Endothelial cell of umbilical vein (primary cell): Measurements from ENCODE around the gene NRCAM. TPM values are rescaled to one million over a fixed set of nuclear protein-coding genes. Genes with fewer than 3 reads are reported as not detected.

Source experiments
- BruUV-seq: library from RNA; stranded (reverse); fragments of 400-500 nt; replicated peaks from 2 replicates; lab custom pipeline; 2021; lab: Mats Ljungman, UMichigan
- CTCF ChIA-PET: fragments of 300-600, 350-600 bp; sonication (Branson Sonifier 250); formaldehyde crosslinking; loops from one replicate; lab custom pipeline; 2021; ENCODE audit warnings: antibody characterized with exemption, inconsistent platforms; lab: Charles Lee
- POLR2A ChIA-PET: fragments of 300-600, 350-600 bp; sonication (Branson Sonifier 250); formaldehyde crosslinking; loops from one replicate; lab custom pipeline; 2021; ENCODE audit warnings: antibody characterized with exemption, inconsistent platforms; lab: Charles Lee
- DNase-seq: peaks from one replicate; pipeline ENCODE4 v3.0.0-alpha.2; 2011; ENCODE audit warnings: low read depth, low spot score
- FAIRE-seq: peaks from 2 replicates; lab custom pipeline; 2011; peaks lifted over from hg19 to GRCh38; lab: Jason Lieb, UNC
- H2AFZ ChIP-seq: 2 replicates; pipeline ENCODE4 v1.6.0; 2012; ENCODE audit warnings: low read depth, low read length, control low read depth, inconsistent platforms
- H3K27ac ChIP-seq: 2 replicates; pipeline ENCODE4 v1.5.1; 2011; ENCODE audit warnings: low read depth, mild to moderate bottlenecking, control low read depth, low read length, moderate library complexity; ENCODE audit not compliant: insufficient read depth
- H3K27me3 ChIP-seq, 2 experiments: 2 replicates each; pipeline versions ENCODE4 v1.6.0 to v1.6.1; 2011; ENCODE audit warnings: low read length in 2 of 2, mixed read lengths in 1 of 2; ENCODE audit not compliant: control insufficient read depth in 2 of 2, insufficient read depth in 2 of 2
- H3K36me3 ChIP-seq, 2 experiments: 2 replicates in 1 of 2; 3 replicates in 1 of 2; pipeline ENCODE4 v1.5.1; 2011; ENCODE audit warnings: low read length in 2 of 2, mild to moderate bottlenecking in 1 of 2, moderate library complexity in 1 of 2; ENCODE audit not compliant: control insufficient read depth in 2 of 2, insufficient read depth in 2 of 2; ENCODE audit errors: extremely low read depth in 1 of 2
- H3K4me1 ChIP-seq: 3 replicates; pipeline ENCODE4 v1.5.1; 2011; ENCODE audit warnings: mild to moderate bottlenecking, low read length; ENCODE audit not compliant: control insufficient read depth, insufficient read depth; ENCODE audit errors: extremely low read depth
- H3K4me2 ChIP-seq: 2 replicates; pipeline ENCODE4 v1.6.1; 2011; ENCODE audit warnings: low read length, control low read depth, mixed read lengths; ENCODE audit not compliant: insufficient read depth
- H3K4me3 ChIP-seq, 3 experiments: fragments of 200-600 bp in 1 of 3; sonication (generic), shearing (Covaris generic) in 1 of 3; replicated peaks in 1 of 3; 2 replicates each; pipeline ENCODE4 v1.5.1; 2011 to 2016; ENCODE audit warnings: control low read depth in 3 of 3, low read length in 3 of 3, mild to moderate bottlenecking in 2 of 3, inconsistent platforms in 1 of 3, low read depth in 1 of 3, moderate library complexity in 1 of 3; ENCODE audit not compliant: insufficient read depth in 1 of 3
- H3K79me2 ChIP-seq: 2 replicates; pipeline ENCODE4 v1.6.0; 2012; ENCODE audit warnings: low read length, inconsistent platforms; ENCODE audit not compliant: control insufficient read depth, insufficient read depth
- H3K9ac ChIP-seq: replicated peaks from 2 replicates; pipeline ENCODE3; 2011; ENCODE audit warnings: low read length, control low read depth; ENCODE audit not compliant: insufficient read depth; ENCODE audit errors: extremely low read depth
- H3K9me1 ChIP-seq: replicated peaks from 3 replicates; pipeline ENCODE4 v1.6.0; 2011; ENCODE audit warnings: mild to moderate bottlenecking, low read length; ENCODE audit not compliant: control insufficient read depth, insufficient read depth; ENCODE audit errors: extremely low read depth
- H3K9me3 ChIP-seq: replicated peaks from 2 replicates; pipeline ENCODE4 v1.5.1; 2012; ENCODE audit warnings: low read length, inconsistent platforms; ENCODE audit not compliant: control insufficient read depth, insufficient read depth
- H4K20me1 ChIP-seq: replicated peaks from 2 replicates; pipeline ENCODE3; 2011; ENCODE audit warnings: mild to moderate bottlenecking, low read length; ENCODE audit not compliant: control insufficient read depth, insufficient read depth; ENCODE audit errors: extremely low read depth
- EZH2 ChIP-seq: IDR thresholded peaks from 2 replicates; pipeline ENCODE4 v1.6.1; 2012; ENCODE audit warnings: borderline replicate concordance, low read depth, mild to moderate bottlenecking, moderate library complexity, low read length, inconsistent platforms; ENCODE audit not compliant: severe bottlenecking
- FOS ChIP-seq: IDR thresholded peaks from 2 replicates; pipeline ENCODE4 v1.6.1; 2011; ENCODE audit warnings: mild to moderate bottlenecking, low read length, moderate library complexity, borderline replicate concordance; ENCODE audit not compliant: insufficient read depth
- GATA2 ChIP-seq: IDR thresholded peaks from 2 replicates; pipeline ENCODE4 v1.7.0; 2011; ENCODE audit warnings: low read depth, mild to moderate bottlenecking, moderate library complexity, mixed read lengths, low read length; ENCODE audit not compliant: insufficient read length, insufficient read depth
- JUN ChIP-seq: IDR thresholded peaks from 2 replicates; pipeline ENCODE4 v1.6.1; 2011; ENCODE audit warnings: borderline replicate concordance, low read depth; ENCODE audit not compliant: insufficient read length, insufficient read depth
- MYC ChIP-seq: IDR thresholded peaks from one replicate; pipeline ENCODE4 v1.6.1; 2011; ENCODE audit warnings: mild to moderate bottlenecking, low read depth, low read length
- POLR2A ChIP-seq: IDR thresholded peaks from 2 replicates; pipeline ENCODE4 v1.6.1; 2012; ENCODE audit warnings: low read depth, mild to moderate bottlenecking, control low read depth, low read length
- POLR2AphosphoS5 ChIP-seq: IDR thresholded peaks from 2 replicates; pipeline ENCODE4 v1.6.1; 2012; ENCODE audit warnings: low read depth, mild to moderate bottlenecking, control low read depth, low read length, moderate library complexity; ENCODE audit not compliant: insufficient read depth
- dilution Hi-C: fragments of 300-500 bp; cut with MboI; formaldehyde crosslinking; loops from one replicate; pipeline ENCODE4 v1.15.0; 2019; ENCODE audit warnings: low sequenced_read_pairs; ENCODE audit not compliant: extremely low pct_ligation_motif_present
- intact Hi-C: fragments of 100-400 bp; cut with micrococcal nuclease; formaldehyde crosslinking; loops from one replicate; pipeline ENCODE4 v1.10.0; 2022
- polyA plus RNA-seq, 4 experiments: library from polyadenylated mRNA; depleted of rRNA in 3 of 4; stranded (reverse) in 3 of 4; unstranded in 1 of 4; fragments of >200 nt; gene quantifications; 2 replicates each; pipeline versions ENCODE4 v1.2.1 to v1.2.3, GENCODE V29; 2011 to 2012; ENCODE audit warnings: missing spikeins in 1 of 4
- total RNA-seq: library from RNA; stranded (reverse); gene quantifications from 2 replicates; pipeline ENCODE4 v1.2.3, GENCODE V29; 2021
- TF ChIP-seq, protein P1 (sequence below): IDR thresholded peaks from 2 replicates; pipeline ENCODE4 v1.6.1; 2011; ENCODE audit not compliant: insufficient read depth, insufficient read length
- TF ChIP-seq, protein P2 (sequence below), 2 donors: IDR thresholded peaks; 1 replicate in 1 of 2; 2 replicates in 1 of 2; pipeline ENCODE4 v1.5.1; 2011; ENCODE audit warnings: low read length in 2 of 2, mild to moderate bottlenecking in 2 of 2, moderate library complexity in 2 of 2, control low read depth in 1 of 2, inconsistent platforms in 1 of 2, low read depth in 1 of 2; ENCODE audit not compliant: insufficient read depth in 1 of 2; ENCODE audit errors: extremely low read depth in 1 of 2

The NRCAM gene
- total and polyA plus RNA-seq, 2 donors (not counting 3 experiments of a cell fraction or from before 2014, with no cell fraction given), result 26.0 to 47.6 TPM

DNA sequence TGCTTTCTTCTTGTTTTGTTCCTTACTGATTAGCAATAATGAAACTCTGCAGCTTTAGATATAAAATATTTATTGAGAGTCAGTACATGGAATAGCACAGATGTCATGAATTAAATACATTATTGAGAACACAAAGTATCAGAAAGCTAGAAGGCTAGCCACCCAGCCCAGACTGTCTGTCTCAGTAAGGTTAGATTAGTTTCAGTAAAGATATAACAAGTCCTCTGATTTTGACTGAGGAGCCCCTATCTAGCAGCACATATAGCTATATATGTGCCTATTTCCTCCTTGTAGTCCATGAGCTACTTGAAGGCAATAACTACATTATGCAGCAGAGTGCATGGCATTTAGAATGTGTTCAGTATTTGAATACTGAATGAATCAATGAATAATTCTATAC is 81.3 kb downstream of the NRCAM start:
- Histone ChIP-seq H3K4me2 (no peak overlapping the region), H3K9me3 (no peaks in the 10 kb centered on the region), H3K4me3 (no peak overlapping the region), H3K4me1 (peaks cover 2% of the 10 kb centered on the region), H3K79me2 (peaks cover 71% of the 10 kb centered on the region), H3K9ac (no peak overlapping the region), H3K36me3 (no peaks in the 10 kb centered on the region), H3K27me3 (no peaks in the 10 kb centered on the region), H4K20me1 (no peaks in the 10 kb centered on the region), H3K9me1 (no peaks in the 10 kb centered on the region), H3K27ac (no peak overlapping the region), H2AFZ (no peak overlapping the region)
- POLR2A ChIA-PET, result no interaction called here
- no peak for DNase-seq
- dilution Hi-C loops, result no loop called here
- no TSS peak for BruUV-seq
- no peak for FAIRE-seq
- intact Hi-C loops, result no loop called here
- CTCF ChIA-PET, result interaction anchor here (0.7 to 1.7 kb wide), 3 partner anchors 8 to 56 kb away, joined by 3 read pairs; no protein-coding TSS in a partner anchor
- no peak for TF ChIP-seq MYC
- TF ChIP-seq EZH2, result no peak
- TF ChIP-seq JUN, result no peak
- TF ChIP-seq, protein P1, sequence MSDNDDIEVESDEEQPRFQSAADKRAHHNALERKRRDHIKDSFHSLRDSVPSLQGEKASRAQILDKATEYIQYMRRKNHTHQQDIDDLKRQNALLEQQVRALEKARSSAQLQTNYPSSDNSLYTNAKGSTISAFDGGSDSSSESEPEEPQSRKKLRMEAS, result no peak
- no peak for TF ChIP-seq POLR2A
- no peak for TF ChIP-seq POLR2AphosphoS5

DNA sequence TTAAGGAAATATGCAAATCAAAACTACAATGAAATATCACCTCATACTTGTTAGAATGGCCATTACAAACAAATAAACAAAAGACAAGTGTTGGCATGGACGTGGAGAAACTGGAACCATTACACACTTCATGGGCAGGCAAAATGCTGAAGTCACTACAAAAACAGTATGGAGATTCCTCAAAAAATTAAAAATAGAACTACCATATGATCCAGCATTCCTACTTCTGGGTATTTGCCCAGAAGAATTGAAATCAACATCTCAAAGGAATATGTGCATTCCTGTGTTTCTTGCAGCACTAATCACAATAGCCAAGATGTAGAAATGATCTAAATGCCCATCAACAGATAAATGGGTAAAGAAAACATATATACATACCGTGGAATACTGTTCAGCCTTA is 83.6 kb downstream of the NRCAM start:
- H4K20me1 ChIP-seq, result no peaks in the 10 kb centered on the region
- ChIA-PET POLR2A (no interaction called here), CTCF (interaction anchor here (0.6 to 1.6 kb wide), 2 partner anchors 8 to 11 kb away, joined by 3 read pairs; no protein-coding TSS in a partner anchor)
- no peak overlapping the region for H2AFZ ChIP-seq
- no peak overlapping the region for H3K4me3 ChIP-seq
- H3K9me3 ChIP-seq, result no peaks in the 10 kb centered on the region
- H3K9me1 ChIP-seq, result no peaks in the 10 kb centered on the region
- no peak for TF ChIP-seq POLR2A
- TF ChIP-seq FOS, result no peak
- no peak for TF ChIP-seq JUN
- no peak for TF ChIP-seq EZH2
- TF ChIP-seq, protein P2, sequence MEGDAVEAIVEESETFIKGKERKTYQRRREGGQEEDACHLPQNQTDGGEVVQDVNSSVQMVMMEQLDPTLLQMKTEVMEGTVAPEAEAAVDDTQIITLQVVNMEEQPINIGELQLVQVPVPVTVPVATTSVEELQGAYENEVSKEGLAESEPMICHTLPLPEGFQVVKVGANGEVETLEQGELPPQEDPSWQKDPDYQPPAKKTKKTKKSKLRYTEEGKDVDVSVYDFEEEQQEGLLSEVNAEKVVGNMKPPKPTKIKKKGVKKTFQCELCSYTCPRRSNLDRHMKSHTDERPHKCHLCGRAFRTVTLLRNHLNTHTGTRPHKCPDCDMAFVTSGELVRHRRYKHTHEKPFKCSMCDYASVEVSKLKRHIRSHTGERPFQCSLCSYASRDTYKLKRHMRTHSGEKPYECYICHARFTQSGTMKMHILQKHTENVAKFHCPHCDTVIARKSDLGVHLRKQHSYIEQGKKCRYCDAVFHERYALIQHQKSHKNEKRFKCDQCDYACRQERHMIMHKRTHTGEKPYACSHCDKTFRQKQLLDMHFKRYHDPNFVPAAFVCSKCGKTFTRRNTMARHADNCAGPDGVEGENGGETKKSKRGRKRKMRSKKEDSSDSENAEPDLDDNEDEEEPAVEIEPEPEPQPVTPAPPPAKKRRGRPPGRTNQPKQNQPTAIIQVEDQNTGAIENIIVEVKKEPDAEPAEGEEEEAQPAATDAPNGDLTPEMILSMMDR (IDR thresholded peaks at IDR 0.05; ENCODE audit: extremely low read depth in 1 of 2, insufficient read depth in 1 of 2, low read depth in 1 of 2, low read length in 2 of 2), result no peak
- TF ChIP-seq GATA2, result no peak
- TF ChIP-seq MYC, result no peak
- TF ChIP-seq POLR2AphosphoS5, result no peak
- TF ChIP-seq, protein P1, result no peak
- FAIRE-seq (no peak), DNase-seq (no peak)
- H3K9ac ChIP-seq, result no peak overlapping the region
- no TSS peak for BruUV-seq
- H3K27me3 ChIP-seq, result no peaks in the 10 kb centered on the region
- peaks cover 61% of the 10 kb centered on the region for H3K79me2 ChIP-seq
- no peak overlapping the region for H3K27ac ChIP-seq
- intact Hi-C loops, result loop anchor here (2.0 kb wide), 1 partner anchor 80 kb away; no protein-coding TSS in a partner anchor
- dilution Hi-C loops, result no loop called here
- H3K4me1 ChIP-seq, result peaks cover 6% of the 10 kb centered on the region
- no peak overlapping the region for H3K4me2 ChIP-seq
- no peaks in the 10 kb centered on the region for H3K36me3 ChIP-seq
